RWPE2 (cell line): ENCODE measurements around the gene ZBTB32.

Source experiments
- ATAC-seq: fragments of 200-7000 bp; cut with Tn5 transposase; 3 replicates; pipeline ENCODE4 v1.9.1; 2021; ENCODE audit warnings: low read depth
- DNase-seq: peaks from one replicate; pipeline ENCODE4 v3.0.0-alpha.2; 2020; ENCODE audit warnings: low spot score
- H3K27ac ChIP-seq: fragments of 450-650 bp; 2 replicates; pipeline ENCODE4 v1.5.1; 2017; ENCODE audit warnings: mild to moderate bottlenecking; ENCODE audit not compliant: poor library complexity, severe bottlenecking
- H3K27me3 ChIP-seq: fragments of 250-450 bp; sonication (Bioruptor Pico); 2 replicates; pipeline ENCODE4 v1.5.1; 2021; ENCODE audit warnings: mild to moderate bottlenecking, moderate library complexity; ENCODE audit not compliant: insufficient read depth, poor library complexity, severe bottlenecking
- H3K36me3 ChIP-seq: fragments of 250-450 bp; sonication (Bioruptor Pico); 2 replicates; pipeline ENCODE4 v1.5.1; 2020; ENCODE audit warnings: low read depth, mild to moderate bottlenecking, moderate library complexity
- H3K4me1 ChIP-seq: fragments of 250-450 bp; sonication (Bioruptor Pico); 2 replicates; pipeline ENCODE4 v1.5.1; 2021; ENCODE audit warnings: mild to moderate bottlenecking, moderate library complexity; ENCODE audit not compliant: insufficient read depth, poor library complexity, severe bottlenecking
- H3K4me3 ChIP-seq: fragments of 250-450 bp; sonication (Bioruptor Pico); 2 replicates; pipeline ENCODE4 v1.5.1; 2021; ENCODE audit warnings: mild to moderate bottlenecking, moderate library complexity; ENCODE audit not compliant: severe bottlenecking
- H3K9me3 ChIP-seq: fragments of 250-450 bp; sonication (Bioruptor Pico); 2 replicates; pipeline ENCODE4 v1.5.1; 2021; ENCODE audit warnings: mild to moderate bottlenecking, moderate library complexity; ENCODE audit not compliant: severe bottlenecking
- TF ChIP-seq, protein P1 (sequence below): fragments of 450-650 bp; IDR thresholded peaks from one replicate; pipeline ENCODE4 v1.5.1; 2017; ENCODE audit warnings: mild to moderate bottlenecking, moderate library complexity; ENCODE audit not compliant: poor library complexity, severe bottlenecking

The ZBTB32 gene

DNA sequence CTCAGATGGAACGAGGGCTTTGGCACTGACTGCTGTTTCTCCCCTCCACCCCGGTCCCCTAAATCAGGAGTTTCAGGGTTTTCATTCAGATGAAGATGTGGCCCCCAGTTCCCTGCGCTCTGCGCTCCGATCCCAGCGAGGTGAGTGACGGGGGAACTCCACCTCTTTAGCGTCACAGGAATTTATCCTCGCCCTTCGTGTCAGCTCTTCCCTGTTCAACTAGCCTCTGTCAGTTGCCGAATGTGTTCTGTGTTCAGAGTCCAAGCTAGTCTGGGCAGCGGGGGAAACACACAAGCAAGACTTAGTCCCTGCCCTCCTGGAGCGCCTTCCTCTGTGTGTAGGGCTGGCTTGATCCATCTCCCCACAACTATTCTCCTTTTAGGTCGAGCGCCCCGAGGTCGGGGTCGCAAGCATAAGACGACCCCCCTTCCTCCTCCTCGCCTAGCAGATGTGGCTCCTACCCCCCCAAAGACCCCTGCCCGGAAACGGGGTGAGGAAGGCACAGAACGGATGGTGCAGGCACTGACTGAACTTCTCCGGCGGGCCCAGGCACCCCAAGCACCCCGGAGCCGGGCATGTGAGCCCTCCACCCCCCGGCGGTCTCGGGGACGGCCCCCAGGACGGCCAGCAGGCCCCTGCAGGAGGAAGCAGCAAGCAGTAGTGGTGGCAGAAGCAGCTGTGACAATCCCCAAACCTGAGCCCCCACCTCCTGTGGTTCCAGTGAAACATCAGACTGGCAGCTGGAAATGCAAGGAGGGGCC, 15.2 kb downstream of the ZBTB32 start:
- no peak overlapping the region for H3K27ac ChIP-seq
- no peak for ATAC-seq

DNA sequence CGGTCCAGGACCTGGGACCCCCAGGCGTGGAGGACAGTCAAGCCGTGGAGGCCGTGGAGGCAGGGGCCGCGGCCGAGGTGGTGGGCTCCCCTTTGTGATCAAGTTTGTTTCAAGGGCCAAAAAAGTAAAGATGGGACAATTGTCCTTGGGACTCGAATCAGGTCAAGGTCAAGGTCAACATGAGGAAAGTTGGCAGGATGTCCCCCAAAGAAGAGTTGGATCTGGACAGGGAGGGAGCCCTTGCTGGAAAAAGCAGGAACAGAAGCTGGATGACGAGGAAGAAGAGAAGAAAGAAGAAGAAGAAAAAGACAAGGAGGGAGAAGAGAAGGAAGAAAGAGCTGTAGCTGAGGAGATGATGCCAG, 15.8 kb downstream of the ZBTB32 start:
- Histone ChIP-seq H3K4me1 (no peaks in the 10 kb centered on the region), H3K4me3 (no peak overlapping the region), H3K27ac (no peak overlapping the region), H3K9me3 (no peaks in the 10 kb centered on the region), H3K36me3 (peaks cover 48% of the 10 kb centered on the region), H3K27me3 (no peaks in the 10 kb centered on the region)
- no peak for DNase-seq
- TF ChIP-seq, protein P1, sequence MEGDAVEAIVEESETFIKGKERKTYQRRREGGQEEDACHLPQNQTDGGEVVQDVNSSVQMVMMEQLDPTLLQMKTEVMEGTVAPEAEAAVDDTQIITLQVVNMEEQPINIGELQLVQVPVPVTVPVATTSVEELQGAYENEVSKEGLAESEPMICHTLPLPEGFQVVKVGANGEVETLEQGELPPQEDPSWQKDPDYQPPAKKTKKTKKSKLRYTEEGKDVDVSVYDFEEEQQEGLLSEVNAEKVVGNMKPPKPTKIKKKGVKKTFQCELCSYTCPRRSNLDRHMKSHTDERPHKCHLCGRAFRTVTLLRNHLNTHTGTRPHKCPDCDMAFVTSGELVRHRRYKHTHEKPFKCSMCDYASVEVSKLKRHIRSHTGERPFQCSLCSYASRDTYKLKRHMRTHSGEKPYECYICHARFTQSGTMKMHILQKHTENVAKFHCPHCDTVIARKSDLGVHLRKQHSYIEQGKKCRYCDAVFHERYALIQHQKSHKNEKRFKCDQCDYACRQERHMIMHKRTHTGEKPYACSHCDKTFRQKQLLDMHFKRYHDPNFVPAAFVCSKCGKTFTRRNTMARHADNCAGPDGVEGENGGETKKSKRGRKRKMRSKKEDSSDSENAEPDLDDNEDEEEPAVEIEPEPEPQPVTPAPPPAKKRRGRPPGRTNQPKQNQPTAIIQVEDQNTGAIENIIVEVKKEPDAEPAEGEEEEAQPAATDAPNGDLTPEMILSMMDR = no peak
- ATAC-seq = no peak

More for the DNA sequence above, 15.2 kb downstream of the ZBTB32 start:
- DNase-seq = peak; percentile 66
- peaks cover 42% of the 10 kb centered on the region for H3K36me3 ChIP-seq
- H3K27me3 ChIP-seq = no peaks in the 10 kb centered on the region
- H3K9me3 ChIP-seq = no peaks in the 10 kb centered on the region
- peak overlapping the region; percentile 73 for H3K4me3 ChIP-seq
- no peaks in the 10 kb centered on the region for H3K4me1 ChIP-seq
- TF ChIP-seq, protein P1 = no peak

DNA sequence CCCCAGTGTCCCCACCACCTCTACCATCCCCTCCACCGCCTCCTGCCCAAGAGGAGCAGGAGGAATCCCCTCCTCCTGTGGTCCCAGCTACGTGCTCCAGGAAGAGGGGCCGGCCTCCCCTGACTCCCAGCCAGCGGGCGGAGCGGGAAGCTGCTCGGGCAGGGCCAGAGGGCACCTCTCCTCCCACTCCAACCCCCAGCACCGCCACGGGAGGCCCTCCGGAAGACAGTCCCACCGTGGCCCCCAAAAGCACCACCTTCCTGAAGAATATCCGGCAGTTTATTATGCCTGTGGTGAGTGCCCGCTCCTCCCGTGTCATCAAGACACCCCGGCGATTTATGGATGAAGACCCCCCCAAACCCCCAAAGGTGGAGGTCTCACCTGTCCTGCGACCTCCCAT, 16.3 kb downstream of the ZBTB32 start:
- DNase-seq (peak; percentile 56), ATAC-seq (no peak)
- no peaks in the 10 kb centered on the region for H3K27me3 ChIP-seq
- TF ChIP-seq, protein P1 = no peak
- no peaks in the 10 kb centered on the region for H3K4me1 ChIP-seq
- no peak overlapping the region for H3K4me3 ChIP-seq
- peaks cover 53% of the 10 kb centered on the region for H3K36me3 ChIP-seq
- H3K9me3 ChIP-seq = no peaks in the 10 kb centered on the region
- no peak overlapping the region for H3K27ac ChIP-seq

DNA sequence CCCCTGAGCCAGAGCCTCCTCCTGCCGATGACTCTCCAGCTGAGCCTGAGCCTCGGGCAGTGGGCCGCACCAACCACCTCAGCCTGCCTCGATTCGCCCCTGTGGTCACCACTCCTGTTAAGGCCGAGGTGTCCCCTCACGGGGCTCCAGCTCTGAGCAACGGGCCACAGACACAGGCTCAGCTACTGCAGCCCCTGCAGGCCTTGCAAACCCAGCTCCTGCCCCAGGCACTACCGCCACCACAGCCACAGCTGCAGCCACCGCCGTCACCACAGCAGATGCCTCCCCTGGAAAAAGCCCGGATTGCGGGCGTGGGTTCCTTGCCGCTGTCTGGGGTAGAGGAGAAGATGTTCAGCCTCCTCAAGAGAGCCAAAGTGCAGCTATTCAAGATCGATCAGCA, 17.0 kb downstream of the ZBTB32 start:
- peak; percentile 46 for DNase-seq
- no peak for ATAC-seq
- Histone ChIP-seq H3K27ac (no peak overlapping the region), H3K4me3 (no peak overlapping the region), H3K36me3 (peaks cover 60% of the 10 kb centered on the region), H3K9me3 (no peaks in the 10 kb centered on the region), H3K4me1 (no peaks in the 10 kb centered on the region), H3K27me3 (no peaks in the 10 kb centered on the region)
- TF ChIP-seq, protein P1 = no peak

DNA sequence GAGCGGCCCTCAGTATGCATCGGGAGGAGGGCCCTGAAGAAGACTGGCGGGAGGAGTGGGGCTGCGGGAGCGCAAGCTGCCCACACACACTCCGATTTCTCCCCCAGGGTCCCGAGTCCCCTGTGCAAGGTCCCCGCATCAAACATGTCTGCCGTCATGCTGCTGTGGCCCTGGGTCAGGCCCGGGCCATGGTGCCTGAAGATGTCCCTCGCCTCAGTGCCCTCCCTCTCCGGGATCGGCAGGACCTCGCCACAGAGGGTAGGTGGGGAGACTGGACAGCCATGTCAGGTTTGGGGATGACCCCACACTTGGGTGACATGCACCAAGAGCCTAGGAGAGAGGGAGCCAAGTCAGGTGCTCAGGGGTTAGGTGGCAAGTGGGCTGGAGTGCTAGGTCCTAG, 18.1 kb downstream of the ZBTB32 start:
- Histone ChIP-seq H3K4me3 (no peak overlapping the region), H3K27ac (no peak overlapping the region), H3K4me1 (no peaks in the 10 kb centered on the region), H3K9me3 (no peaks in the 10 kb centered on the region), H3K36me3 (peaks cover 69% of the 10 kb centered on the region), H3K27me3 (no peaks in the 10 kb centered on the region)
- DNase-seq (no peak), ATAC-seq (no peak)
- TF ChIP-seq, protein P1 = no peak
